Measurements from ENCODE around the gene GRM8. TPM values are rescaled to one million over a fixed set of nuclear protein-coding genes. Genes with fewer than 3 reads are reported as not detected.

The GRM8 gene
- 0.51 and 0.86 TPM in 2 replicates for total RNA-seq
- long read RNA-seq, result 0 reads

- no peaks in the 10 kb centered on the region for H3K36me3 Mint-ChIP-seq (ENCODE audit: unreplicated experiment)
- H3K9me3 Mint-ChIP-seq (ENCODE audit: unreplicated experiment), result no peaks in the 10 kb centered on the region
- no peak within 1 kb of the TSS for H3K27ac Mint-ChIP-seq (ENCODE audit: unreplicated experiment)
- H3K4me3 Mint-ChIP-seq (ENCODE audit: unreplicated experiment), result peak within 1 kb of the TSS; percentile 84
- no peak for DNase-seq (ENCODE audit: extremely low spot score, unreplicated experiment)
- TF ChIP-seq, protein P1, sequence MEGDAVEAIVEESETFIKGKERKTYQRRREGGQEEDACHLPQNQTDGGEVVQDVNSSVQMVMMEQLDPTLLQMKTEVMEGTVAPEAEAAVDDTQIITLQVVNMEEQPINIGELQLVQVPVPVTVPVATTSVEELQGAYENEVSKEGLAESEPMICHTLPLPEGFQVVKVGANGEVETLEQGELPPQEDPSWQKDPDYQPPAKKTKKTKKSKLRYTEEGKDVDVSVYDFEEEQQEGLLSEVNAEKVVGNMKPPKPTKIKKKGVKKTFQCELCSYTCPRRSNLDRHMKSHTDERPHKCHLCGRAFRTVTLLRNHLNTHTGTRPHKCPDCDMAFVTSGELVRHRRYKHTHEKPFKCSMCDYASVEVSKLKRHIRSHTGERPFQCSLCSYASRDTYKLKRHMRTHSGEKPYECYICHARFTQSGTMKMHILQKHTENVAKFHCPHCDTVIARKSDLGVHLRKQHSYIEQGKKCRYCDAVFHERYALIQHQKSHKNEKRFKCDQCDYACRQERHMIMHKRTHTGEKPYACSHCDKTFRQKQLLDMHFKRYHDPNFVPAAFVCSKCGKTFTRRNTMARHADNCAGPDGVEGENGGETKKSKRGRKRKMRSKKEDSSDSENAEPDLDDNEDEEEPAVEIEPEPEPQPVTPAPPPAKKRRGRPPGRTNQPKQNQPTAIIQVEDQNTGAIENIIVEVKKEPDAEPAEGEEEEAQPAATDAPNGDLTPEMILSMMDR (IDR thresholded peaks at IDR 0.05), result no peak
- peaks cover 10% of the 10 kb centered on the region for H3K4me1 Mint-ChIP-seq (ENCODE audit: unreplicated experiment)
- H3K27me3 Mint-ChIP-seq (ENCODE audit: unreplicated experiment), result peaks cover 62% of the 10 kb centered on the region
These were observed at the start of gene GRM8 for GRCh38 chr7:127252778-127253280. TSS of gene GRM8 (minus strand) at chr7:127252941.

DNA sequence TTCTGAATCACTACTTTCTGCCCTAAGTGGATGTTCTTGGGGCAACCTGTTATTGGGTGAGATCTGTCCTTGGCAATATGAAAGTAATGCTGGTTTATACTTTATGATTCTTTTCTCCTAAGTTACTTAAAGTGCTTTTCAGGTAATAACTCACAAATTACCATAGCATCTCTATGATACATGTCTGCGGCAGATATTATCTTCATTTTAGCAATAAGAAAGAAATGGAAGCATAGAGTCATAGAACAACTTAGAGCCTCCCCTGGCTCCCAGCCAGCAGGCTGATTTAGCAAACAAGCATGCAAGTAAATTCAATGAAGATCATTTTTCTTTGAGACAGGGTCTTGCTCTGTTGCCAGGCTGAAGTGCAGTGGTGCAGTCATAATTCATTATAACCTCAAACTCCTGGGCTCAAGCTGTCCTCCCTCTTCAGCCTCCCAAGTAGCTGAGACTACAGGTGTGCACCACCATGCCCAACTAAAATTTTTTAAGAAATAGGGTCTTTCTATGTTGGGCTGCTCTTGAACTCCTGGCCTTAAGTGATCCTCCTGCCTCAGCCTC, 38.1 kb upstream of the GRM8 start:
- TF ChIP-seq, protein P1 (IDR thresholded peaks at IDR 0.05), result no peak
- no peak for DNase-seq (ENCODE audit: extremely low spot score, unreplicated experiment)

DNA sequence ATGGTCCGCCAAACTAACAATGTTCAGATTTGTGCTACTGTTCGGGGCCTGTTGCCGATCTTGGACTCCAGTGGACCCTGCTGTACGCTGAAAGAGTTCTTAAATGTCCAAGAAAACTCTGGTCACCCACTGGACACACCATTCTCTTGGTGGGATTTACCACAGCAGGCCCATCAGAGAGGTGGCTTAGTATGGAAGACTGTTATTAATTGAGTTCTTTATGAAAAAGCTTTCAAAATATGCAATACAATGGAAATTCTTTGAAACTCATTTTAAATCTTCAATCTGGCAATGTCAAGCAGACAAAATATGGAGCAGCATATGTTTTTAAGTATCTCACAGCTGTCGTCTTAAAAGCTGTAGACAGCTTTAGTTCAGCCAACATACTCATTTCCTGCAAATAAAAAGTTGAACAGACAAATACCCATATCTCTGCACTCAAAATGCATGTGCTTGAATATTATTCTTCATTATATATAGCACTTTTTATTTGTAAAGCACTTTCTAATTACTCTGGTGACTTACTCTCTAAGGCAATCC, 37.4 kb upstream of the GRM8 start:
- H3K27me3 Mint-ChIP-seq (ENCODE audit: unreplicated experiment), result no peaks in the 10 kb centered on the region

More for the DNA sequence above, 38.1 kb upstream of the GRM8 start:
- Mint-ChIP-seq H3K27ac (ENCODE audit: unreplicated experiment) (no peak overlapping the region), H3K36me3 (ENCODE audit: unreplicated experiment) (no peaks in the 10 kb centered on the region), H3K4me3 (ENCODE audit: unreplicated experiment) (no peak overlapping the region), H3K9me3 (ENCODE audit: unreplicated experiment) (no peaks in the 10 kb centered on the region), H3K27me3 (ENCODE audit: unreplicated experiment) (no peaks in the 10 kb centered on the region), H3K4me1 (ENCODE audit: unreplicated experiment) (no peaks in the 10 kb centered on the region)

DNA sequence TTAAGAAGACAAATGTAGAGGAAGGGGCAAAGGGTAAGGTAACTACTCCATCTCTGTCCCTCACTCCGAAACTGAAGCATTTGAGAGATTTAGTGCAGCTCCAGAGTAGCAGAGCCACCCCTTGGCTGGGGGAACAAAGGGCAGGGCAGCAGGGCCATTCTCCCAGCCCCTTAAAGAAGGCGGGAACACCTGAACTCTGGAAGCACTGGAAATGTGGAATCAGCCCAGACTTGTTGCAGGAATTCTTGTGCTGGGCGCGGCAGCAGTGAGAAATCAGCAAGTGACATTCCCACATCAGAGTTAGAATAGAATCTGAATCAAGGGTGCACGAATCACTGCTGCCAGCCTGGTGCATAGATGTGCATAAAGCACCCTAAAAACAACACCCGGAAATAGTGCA, 34.4 kb upstream of the GRM8 start:
- Mint-ChIP-seq H3K27ac (ENCODE audit: unreplicated experiment) (no peak overlapping the region), H3K4me1 (ENCODE audit: unreplicated experiment) (no peaks in the 10 kb centered on the region), H3K4me3 (ENCODE audit: unreplicated experiment) (no peak overlapping the region), H3K36me3 (ENCODE audit: unreplicated experiment) (no peaks in the 10 kb centered on the region), H3K27me3 (ENCODE audit: unreplicated experiment) (no peaks in the 10 kb centered on the region), H3K9me3 (ENCODE audit: unreplicated experiment) (no peaks in the 10 kb centered on the region)
- DNase-seq (ENCODE audit: extremely low spot score, unreplicated experiment), result no peak
- TF ChIP-seq, protein P1 (IDR thresholded peaks at IDR 0.05), result no peak

More for the DNA sequence above, 37.4 kb upstream of the GRM8 start:
- no peak for DNase-seq (ENCODE audit: extremely low spot score, unreplicated experiment)
- TF ChIP-seq, protein P1 (IDR thresholded peaks at IDR 0.05), result no peak
- Mint-ChIP-seq H3K4me3 (ENCODE audit: unreplicated experiment) (no peak overlapping the region), H3K4me1 (ENCODE audit: unreplicated experiment) (no peaks in the 10 kb centered on the region), H3K36me3 (ENCODE audit: unreplicated experiment) (no peaks in the 10 kb centered on the region), H3K27ac (ENCODE audit: unreplicated experiment) (no peak overlapping the region), H3K9me3 (ENCODE audit: unreplicated experiment) (no peaks in the 10 kb centered on the region)

DNA sequence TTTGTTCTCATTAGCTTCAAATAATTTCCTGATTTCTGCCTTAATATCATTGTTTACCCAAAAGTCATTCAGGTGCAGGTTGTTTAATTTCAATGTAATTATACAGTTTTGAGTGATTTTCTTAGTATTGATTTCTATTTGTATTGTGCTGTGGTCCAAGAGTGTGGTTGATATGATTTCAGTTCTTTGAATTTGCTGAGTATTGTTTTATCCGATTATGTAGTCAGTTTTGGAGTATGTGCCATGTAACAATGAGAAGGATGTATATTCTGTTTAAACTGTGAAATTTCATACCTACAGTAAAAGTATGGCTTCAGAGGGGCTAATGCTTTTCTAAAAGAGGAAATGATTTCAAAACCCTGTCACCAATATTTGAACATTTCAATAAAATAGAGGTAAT, 17.4 kb upstream of the GRM8 start:
- DNase-seq (ENCODE audit: extremely low spot score, unreplicated experiment), result no peak
- Mint-ChIP-seq H3K27me3 (ENCODE audit: unreplicated experiment) (peaks cover 3% of the 10 kb centered on the region), H3K36me3 (ENCODE audit: unreplicated experiment) (no peaks in the 10 kb centered on the region), H3K9me3 (ENCODE audit: unreplicated experiment) (no peaks in the 10 kb centered on the region), H3K27ac (ENCODE audit: unreplicated experiment) (no peak overlapping the region), H3K4me3 (ENCODE audit: unreplicated experiment) (no peak overlapping the region), H3K4me1 (ENCODE audit: unreplicated experiment) (no peaks in the 10 kb centered on the region)
- TF ChIP-seq, protein P1 (IDR thresholded peaks at IDR 0.05), result no peak
